NK-92 treated with Interleukin-12 subunit alpha and Interleukin-12 subunit beta, amount 100 ng/mL, for 24 hours (cell line): ENCODE measurements around the gene BCR.
"Not testable (repeated sequence)": the region's sequence is repeated elsewhere in the genome, so short reads cannot be mapped to it uniquely, and the experiment has no call there.

Experiments
- DNase-seq: peaks from one replicate; lab custom pipeline; 2025; lab: John Stamatoyannopoulos, UW

The BCR gene

DNA sequence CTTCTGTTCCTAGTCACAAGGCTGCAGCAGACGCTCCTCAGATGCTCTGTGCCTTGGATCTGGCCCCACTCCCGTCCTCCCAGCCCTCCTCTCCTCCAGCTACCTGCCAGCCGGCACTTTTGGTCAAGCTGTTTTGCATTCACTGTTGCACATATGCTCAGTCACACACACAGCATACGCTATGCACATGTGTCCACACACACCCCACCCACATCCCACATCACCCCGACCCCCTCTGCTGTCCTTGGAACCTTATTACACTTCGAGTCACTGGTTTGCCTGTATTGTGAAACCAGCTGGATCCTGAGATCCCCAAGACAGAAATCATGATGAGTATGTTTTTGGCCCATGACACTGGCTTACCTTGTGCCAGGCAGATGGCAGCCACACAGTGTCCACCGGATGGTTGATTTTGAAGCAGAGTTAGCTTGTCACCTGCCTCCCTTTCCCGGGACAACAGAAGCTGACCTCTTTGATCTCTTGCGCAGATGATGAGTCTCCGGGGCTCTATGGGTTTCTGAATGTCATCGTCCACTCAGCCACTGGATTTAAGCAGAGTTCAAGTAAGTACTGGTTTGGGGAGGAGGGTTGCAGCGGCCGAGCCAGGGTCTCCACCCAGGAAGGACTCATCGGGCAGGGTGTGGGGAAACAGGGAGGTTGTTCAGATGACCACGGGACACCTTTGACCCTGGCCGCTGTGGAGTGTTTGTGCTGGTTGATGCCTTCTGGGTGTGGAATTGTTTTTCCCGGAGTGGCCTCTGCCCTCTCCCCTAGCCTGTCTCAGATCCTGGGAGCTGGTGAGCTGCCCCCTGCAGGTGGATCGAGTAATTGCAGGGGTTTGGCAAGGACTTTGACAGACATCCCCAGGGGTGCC lies 109.8 kb downstream of the BCR start:
- no peak for DNase-seq

DNA sequence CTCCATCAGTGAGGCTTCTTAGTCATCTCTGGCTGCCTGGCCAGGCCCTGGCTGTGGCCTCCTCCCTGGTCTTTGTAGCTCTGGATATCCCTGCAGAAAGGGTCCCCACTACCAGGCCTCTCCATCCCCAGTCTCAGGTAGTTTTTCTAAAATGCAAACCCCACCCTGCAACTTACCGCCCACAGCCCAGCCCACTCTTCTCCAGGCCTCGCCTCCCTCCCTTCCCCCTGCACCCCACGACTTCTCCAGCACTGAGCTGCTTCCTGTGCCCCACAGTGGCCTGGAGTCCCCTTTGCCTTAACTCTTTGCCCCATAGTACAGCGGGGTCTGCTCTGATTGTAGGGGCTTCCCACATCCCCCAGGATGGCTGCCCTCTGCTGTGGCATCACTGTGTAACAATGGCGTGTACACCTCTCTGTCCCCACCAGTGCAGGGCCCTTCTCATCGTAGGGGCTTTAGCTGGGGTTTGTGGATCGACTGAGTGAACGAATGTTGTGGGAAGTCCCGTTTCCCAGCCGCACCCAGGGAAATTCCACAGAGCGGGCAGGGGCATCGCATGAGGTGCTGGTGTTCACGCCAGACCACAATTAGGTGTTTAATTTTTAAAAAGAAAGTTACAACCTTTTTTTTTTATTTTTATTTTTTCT lies 111.6 kb downstream of the BCR start:
- DNase-seq = no peak

DNA sequence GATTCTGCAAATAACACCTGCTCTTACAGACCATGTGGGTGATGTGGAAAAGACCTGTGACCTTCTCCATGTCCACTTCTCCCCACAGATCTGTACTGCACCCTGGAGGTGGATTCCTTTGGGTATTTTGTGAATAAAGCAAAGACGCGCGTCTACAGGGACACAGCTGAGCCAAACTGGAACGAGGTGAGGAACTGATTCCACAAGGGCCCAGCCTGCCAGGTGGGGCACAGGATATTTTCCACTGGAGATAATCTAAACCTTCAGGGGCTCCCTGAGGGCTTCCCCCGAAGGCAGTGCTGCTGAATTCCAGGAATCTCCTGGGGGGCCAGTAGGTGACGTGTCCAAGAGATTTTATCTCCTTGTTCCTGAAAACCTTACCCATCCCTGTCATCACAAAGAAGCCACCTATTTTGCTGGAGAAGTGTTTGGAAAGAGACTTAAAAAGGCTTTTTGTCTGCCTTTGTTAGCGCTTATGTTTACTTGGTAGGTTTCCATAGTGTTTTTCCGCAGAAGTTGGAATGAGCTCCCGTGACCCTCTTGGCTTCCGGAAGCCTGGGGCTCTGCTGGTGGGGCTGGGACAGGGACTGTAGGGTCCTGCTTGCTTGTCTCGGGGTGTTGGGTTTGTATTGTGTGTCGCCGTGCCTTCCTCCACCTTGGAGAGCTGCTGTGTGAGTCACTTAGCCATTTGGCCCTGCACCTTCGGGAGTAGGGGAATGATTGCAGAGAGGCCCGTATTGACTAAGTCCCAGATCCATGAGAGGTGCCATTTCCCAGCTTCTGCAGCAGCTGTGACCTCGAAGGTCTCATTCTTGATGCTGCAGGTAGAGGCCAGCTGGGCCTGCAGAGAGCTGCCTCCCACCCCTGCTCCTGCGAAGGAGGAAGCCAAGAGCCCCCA lies 112.4 kb downstream of the BCR start:
- no peak for DNase-seq

DNA sequence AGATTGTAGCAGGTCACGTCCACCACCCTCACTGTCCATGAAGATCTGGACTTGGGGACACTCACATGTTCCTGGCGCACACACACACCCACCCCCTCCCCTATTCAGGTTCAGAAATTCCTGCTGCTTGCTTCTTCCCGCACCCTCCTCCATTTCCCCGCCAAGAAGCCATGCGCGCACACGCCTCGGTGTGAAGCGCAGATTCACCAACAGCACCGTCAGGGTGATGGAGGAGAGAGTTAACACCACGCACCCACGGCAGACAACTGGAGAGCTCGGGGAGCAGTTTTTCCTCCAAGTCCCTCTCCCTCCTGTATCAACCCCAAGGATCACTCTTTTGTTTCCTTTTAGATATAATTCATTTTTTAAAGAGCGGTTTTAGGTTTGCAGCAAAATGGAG lies 113.4 kb downstream of the BCR start:
- no peak for DNase-seq

DNA sequence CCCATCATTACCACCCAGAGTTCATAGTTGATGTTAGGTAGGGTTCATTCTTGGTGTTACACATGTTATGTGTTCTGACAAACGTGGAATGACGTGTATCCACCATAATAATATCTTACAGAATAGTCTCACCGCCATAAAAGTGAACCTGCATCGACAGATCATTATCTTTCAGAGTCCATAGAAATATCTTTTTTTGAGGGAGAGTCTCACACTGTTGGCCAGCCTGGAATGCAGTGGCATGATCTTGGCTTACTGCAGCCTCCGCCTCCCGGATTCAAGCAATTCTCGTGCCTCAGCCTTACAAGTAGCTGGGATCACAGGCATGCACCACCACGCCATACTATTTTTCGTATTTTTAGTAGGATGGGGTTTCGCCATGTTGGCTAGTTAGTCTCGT lies 113.9 kb downstream of the BCR start:
- no peak for DNase-seq

DNA sequence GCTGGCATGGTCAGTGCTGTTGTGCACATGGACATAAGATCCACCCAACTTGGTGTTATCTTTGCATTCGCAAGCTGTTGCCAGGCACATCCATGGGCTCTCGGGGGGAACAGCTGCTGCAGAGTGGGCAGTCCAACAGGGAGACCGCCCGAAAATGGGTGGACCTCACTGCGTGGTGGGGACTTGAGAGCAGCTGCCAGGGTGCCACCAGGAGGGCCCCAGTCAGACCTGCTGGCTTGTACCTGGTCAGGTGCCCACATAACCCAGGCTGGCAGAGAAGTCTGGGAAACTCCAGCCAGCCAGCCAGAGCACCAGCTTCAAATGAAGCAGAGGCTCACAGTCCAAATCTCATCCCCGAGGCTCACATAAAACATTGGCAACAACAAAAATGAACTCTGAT lies 120.2 kb downstream of the BCR start:
- no peak for DNase-seq

DNA sequence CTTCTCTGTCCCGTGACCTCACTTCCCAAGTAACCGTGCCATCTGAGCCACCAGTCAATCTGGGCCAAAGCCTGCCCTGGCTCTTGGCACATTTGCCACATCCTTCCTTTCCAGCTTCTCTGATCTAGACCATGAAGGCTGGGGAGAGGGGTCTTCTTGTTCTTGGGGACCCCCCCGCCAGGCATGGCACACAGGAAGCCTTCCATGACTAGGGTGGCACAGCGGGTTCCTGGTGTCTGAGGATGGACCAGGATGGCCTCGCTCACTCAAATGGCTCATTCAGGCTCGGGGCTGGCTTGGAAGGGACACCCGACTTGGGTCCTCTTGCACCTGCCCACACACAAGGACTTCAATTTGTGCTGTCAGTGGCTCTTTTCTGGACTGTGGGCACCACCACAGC lies 121.3 kb downstream of the BCR start:
- DNase-seq = no peak

DNA sequence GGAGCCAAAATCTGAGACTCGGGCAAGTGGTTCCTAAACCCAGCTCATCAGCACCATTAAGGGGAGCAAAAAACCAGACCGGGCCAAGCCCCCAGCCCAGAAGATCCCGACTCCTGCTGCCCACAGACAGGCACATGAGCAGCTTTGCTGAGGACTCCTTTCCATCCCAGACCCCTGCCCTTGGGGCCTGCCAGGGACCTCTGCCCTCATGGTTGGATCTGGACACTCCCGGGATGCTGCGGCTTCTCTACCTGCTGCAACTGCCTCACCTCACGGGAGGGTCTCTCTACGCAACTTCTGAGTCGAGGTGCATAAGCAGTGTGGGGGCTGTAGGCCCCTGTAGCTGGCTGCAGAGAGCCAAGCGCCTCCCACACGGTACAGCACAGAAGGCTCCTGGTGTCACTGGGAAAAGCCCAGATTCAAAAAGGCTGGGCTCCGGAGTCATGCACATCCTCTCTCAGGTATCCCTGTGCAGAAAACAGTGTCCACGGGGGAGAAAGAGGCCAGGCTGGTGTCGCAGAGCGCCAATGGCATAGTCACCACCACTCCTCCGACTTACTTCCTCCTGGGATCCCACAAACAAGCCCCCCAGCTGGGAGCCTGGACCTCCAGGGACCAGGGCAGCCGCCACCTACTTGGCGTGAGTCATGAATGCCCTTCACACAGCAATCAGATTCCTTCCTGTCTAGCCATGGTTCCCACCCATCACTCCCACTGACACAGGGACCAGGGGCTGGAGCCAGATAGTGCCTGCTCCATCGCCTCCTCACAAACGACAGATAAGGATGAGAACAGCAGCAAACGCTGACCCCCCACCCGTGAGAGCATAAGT lies 122.1 kb downstream of the BCR start:
- no peak for DNase-seq

DNA sequence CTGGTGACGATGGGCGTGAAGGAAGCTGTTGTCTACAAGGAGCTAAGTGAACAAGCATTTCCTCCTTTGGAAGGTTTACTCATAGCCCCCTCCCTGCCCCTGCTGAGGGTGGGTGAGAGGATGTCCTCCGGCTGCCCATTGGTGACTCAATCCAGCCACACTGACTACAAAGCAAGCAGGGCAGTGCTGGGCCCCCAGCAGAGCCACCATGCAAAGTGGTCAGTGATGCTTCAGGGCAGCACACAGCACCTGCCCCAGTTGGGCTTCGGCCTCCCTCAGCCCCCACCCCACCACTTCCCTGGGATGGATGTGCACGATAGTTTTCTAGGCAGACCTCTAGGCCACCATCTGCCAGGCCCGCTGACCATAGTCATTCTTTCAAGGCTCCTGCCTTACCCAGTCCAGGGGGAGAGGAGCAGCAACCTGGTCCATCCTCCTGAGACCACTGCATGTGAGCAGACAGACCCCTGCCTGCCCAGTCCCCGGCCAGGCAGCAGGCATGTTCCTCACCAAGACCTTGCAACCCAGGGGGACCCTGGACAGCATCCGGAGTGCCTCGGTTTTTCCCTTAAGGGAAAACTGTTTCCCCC lies 125.1 kb downstream of the BCR start:
- no peak for DNase-seq

DNA sequence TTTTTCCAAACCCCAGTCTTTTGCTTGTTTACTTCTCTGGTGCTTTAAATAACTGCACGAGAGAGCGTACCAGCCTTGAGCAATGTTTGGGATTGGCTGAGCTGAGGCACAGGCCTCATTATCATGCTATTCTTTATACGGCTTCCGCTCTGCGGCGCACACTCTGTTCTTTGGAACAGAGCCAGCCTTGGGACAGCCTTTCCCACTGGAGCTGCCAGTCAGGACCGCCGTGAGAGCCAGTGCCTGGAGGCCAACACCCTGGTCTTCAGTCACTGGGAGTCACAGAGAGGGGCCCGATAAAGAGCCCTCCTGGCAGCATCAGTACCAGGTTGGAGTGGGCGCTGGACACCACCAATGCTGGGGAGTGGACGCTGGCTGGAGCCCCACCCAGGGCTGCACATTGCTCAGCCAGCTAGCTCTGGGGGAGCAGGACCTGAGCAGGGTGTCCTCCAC lies 125.6 kb downstream of the BCR start:
- no peak for DNase-seq

DNA sequence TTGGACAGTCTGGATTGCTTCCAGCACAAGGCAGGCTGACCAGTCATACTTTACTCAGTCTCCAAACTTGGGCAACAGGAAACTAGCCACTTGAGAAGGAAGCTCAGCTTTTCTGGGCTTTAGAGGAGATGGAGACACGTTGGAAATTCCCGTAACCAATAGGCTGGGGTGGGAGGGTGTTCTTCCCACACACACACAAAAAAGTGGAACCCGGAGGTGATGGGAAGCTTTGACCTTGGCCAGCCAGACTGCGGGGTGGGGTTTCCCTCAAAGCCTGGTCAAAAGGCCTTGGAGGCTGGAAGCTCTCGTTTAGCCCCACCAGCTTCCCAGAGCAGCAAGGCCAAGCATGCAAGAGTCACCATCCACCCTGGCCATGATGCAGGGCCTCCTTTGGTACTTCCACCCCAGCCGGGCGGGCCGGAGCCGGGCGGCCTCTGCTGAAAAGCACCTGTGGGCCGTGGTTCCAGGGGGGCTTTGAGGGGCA lies 126.2 kb downstream of the BCR start:
- DNase-seq = no peak

DNA sequence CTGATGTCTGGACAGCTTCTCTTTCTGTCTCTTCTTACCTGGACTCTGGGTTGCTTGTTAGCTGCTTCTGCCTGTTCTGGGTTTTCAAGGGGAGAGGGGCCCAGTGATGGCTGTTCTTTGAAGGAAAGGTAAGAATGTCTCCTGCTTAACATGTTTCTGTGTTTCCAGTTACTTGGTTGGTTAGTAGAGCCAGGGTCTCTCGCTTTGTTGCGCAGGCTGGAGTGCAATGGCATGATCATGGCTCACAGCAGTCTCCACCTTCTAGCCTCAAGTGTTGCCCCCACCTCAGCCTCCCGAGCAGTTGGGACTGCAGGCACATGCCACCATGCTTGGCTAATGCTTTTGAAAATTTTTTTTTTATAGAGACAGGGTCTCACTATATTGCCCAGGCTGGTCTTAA lies 126.6 kb downstream of the BCR start:
- no peak for DNase-seq

DNA sequence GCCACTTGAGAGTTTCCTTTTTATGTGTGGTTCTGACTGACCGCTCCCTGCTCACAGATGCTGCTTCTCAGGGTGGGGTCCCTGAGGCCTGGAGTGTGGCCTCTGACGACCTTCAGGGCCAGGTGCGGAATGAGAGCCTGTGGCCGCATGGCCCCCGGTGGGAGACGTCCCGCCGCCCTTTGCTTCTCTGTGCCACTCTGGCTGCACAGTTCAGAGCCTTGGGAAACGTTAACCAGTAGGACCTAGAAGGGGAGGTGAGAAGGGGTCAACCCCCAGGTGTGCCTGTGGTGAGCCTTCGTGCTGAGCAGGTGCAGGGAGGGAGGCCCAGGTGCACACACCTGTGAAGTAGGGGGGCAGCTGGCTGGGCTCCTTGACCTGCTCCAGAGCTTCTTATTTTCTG lies 127.2 kb downstream of the BCR start:
- not testable (repeated sequence) for DNase-seq

DNA sequence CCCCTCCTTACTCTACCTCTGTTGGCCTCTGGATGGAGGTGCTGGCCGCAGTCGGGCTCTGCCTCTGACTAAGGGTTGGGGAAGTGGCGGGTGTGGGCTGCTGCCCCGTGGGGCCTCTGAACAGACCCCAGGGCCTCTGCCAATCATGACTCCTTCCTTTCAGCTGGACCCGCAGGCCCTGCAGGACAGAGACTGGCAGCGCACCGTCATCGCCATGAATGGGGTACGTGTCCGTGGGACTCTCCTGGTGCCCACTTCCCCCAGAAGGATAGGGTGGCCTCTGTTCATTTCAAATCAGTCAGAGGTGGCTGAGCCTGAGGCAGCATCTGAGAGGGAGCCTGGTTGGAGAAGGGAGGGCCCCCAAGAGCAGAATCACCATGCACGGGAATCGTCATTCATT lies 129.0 kb downstream of the BCR start:
- DNase-seq = not testable (repeated sequence)

DNA sequence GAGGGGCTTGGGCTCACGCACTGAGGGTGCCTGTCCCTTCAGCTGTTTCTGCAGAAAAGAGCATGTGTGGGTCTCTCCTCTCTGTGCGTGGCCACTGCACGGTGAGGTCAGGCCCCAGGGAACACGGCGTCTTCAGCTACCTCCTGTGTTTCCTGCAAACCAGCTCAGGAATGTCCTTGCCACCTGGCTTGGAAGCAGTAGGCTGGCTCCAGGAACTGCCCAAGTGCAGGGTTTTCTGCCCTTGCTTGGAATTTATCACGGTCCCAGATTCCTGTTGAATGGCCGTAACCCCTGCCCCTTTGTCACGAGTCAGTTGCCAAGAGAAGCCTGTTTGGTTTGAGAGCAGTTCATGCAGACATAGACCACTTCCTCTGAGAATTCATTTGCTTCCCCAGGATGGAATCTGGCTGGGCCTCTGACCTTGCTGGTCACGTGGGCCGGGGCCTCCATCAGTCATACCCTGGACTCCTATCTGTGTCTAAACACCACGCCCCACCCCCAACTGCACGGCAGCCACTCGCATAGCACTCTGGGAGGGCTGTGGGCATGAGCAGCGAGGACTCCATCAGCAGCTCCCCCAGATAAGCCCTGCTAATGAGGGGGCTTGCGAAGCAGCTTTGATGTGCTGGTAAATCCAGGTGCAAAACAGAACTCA lies 130.3 kb downstream of the BCR start:
- DNase-seq = not testable (repeated sequence)

DNA sequence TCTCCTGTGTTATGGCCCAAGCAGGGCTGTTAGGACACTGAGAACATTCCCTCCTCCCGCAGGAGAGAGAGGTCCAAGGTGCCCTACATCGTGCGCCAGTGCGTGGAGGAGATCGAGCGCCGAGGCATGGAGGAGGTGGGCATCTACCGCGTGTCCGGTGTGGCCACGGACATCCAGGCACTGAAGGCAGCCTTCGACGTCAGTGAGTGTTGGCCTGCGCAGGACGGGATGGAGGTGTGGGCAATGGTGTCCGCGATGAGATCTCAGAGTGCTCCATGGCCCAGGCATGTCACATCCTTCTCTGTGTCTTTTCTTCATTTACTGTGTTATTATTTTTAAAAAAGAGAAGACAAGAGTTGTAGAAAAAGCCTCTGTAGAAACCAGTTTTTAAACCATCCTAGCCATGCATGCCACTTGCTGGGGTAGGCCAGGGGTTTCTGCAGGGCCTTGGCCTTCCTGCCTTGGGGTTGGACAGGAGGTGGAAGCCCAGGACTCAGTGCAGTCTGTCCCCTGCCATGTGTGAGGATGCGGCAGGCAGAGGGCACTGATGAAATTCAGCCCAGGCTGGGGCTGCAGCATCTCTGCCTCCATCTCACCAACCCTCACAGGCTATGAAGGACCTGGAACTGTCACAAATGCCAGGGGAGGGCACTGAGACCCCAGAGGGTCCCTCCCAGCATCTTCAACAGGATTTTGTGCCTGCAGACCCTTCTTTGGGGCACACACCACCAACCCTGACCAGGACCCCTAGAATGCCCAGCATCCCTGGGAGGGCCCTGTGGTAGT lies 131.5 kb downstream of the BCR start:
- not testable (repeated sequence) for DNase-seq

DNA sequence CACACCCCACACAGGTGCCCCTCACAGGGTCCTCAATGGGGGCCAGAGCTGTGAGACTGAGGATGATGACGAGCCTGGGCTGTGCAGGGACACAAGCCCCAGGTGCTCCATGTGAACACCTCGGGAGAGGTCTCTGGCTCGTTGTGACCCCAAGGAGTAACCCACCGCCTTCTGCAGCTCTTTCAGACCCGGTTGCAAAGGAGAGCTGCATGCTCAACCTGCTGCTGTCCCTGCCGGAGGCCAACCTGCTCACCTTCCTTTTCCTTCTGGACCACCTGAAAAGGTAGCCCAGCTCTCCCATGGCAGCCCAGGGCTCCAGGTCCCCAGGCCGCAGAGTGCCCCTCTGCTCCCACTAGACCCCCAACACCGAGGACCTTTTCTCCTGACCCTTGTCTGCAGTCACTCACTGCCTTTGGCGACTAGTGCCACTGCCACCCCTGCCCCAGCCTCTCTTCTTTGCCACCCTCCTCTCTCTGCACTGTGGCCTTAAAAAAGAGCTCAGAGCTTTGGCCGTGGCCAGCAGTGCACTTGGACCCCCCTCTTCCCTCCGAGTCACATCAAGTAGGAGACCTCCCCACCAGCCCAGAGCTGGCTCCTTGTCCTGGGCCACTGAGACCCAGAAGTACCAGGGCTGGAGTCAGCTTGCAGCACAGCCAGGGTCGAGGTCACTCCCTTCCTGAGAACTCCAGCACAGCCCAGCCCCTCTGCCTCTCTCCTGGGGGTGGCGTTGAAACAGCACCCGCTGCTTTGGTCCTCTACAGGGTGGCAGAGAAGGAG lies 133.7 kb downstream of the BCR start:
- DNase-seq = no peak

DNA sequence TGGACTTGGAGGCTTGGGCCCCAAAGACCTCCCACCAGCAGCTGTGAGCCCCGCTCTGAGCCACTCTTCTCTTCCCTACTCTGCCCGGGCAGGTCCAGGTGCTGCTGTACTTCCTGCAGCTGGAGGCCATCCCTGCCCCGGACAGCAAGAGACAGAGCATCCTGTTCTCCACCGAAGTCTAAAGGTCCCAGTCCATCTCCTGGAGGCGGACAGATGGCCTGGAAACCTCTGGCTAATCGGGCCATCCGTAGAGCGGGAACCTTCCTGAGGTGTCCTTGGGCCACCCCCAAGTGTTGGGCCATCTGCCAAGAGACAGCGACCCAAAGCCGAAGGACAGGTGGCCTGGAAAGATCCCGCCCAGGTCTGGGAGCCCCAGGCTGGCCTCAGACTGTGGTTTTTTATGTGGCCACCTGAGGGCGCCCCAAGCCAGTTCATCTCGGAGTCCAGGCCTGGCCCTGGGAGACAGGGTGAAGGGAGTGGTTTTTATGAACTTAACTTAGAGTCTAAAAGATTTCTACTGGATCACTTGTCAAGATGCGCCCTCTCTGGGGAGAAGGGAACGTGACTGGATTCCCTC lies 135.1 kb downstream of the BCR start:
- peak; percentile 35 for DNase-seq
